Smooth muscle cell (in vitro differentiated cells): ENCODE data around the gene KAZALD1. TPM values are rescaled to one million over a fixed set of nuclear protein-coding genes. Genes with fewer than 3 reads are reported as not detected.
A peak's percentile ranks its signal among the peaks of the same experiment; 100 is the strongest.
"Not testable (repeated sequence)": the region's sequence is repeated elsewhere in the genome, so short reads cannot be mapped to it uniquely, and the experiment has no call there.

Source experiments
- DNase-seq: peaks from one replicate; lab custom pipeline; 2025; ENCODE audit not compliant: unreplicated experiment; lab: John Stamatoyannopoulos, UW
- H2AFZ ChIP-seq: fragments of 200-600 bp; sonication (generic); 2 replicates; pipeline ENCODE4 v1.6.0; 2016; ENCODE audit warnings: antibody characterized with exemption, low read depth, mild to moderate bottlenecking
- H3F3A ChIP-seq: fragments of 200-600 bp; sonication (generic); 2 replicates; pipeline ENCODE4 v1.6.0; 2017; ENCODE audit warnings: antibody characterized with exemption, low read depth
- H3K27ac ChIP-seq: fragments of 200-600 bp; sonication (generic); 2 replicates; pipeline ENCODE4 v1.5.1; 2016; ENCODE audit warnings: low read depth, mild to moderate bottlenecking
- H3K27me3 ChIP-seq: fragments of 200-600 bp; sonication (generic); 2 replicates; pipeline ENCODE4 v1.6.1; 2016; ENCODE audit warnings: low read depth, mild to moderate bottlenecking
- H3K36me3 ChIP-seq: fragments of 200-600 bp; sonication (generic); 2 replicates; pipeline ENCODE4 v1.5.1; 2016; ENCODE audit warnings: low read depth
- H3K4me1 ChIP-seq: fragments of 200-600 bp; sonication (generic); 2 replicates; pipeline ENCODE4 v1.5.1; 2016; ENCODE audit warnings: low read depth
- H3K4me2 ChIP-seq: fragments of 200-600 bp; sonication (generic); 2 replicates; pipeline ENCODE4 v1.6.0; 2016; ENCODE audit warnings: mild to moderate bottlenecking
- H3K4me3 ChIP-seq: fragments of 200-600 bp; sonication (generic); 2 replicates; pipeline ENCODE4 v1.5.1; 2016; ENCODE audit warnings: mild to moderate bottlenecking
- H3K79me2 ChIP-seq: fragments of 200-600 bp; sonication (generic); 2 replicates; pipeline ENCODE4 v1.6.0; 2016; ENCODE audit warnings: low read depth, mild to moderate bottlenecking
- H3K9ac ChIP-seq: fragments of 200-600 bp; sonication (generic); 2 replicates; pipeline ENCODE4 v1.6.0; 2016; ENCODE audit warnings: low read depth
- H3K9me3 ChIP-seq: fragments of 200-600 bp; sonication (generic); replicated peaks from 2 replicates; pipeline ENCODE4 v1.5.1; 2016; ENCODE audit warnings: low read depth
- H4K20me1 ChIP-seq: fragments of 200-600 bp; sonication (generic); 2 replicates; pipeline ENCODE4 v1.6.0; 2016; ENCODE audit warnings: low read depth
- CTCF ChIP-seq: fragments of 200-600 bp; sonication (generic); IDR thresholded peaks from 2 replicates; pipeline ENCODE4 v1.5.1; 2017; ENCODE audit warnings: borderline replicate concordance, mild to moderate bottlenecking, antibody characterized with exemption; ENCODE audit not compliant: insufficient read depth, poor library complexity, severe bottlenecking
- WGBS: methylation state at CpG from one replicate; pipeline ENCODE4 v1.1.7; 2016; ENCODE audit warnings: low lambda C conversion rate; 5-methylcytosine and 5-hydroxymethylcytosine counted together
- polyA plus RNA-seq: library from polyadenylated mRNA; unstranded; fragments of >200 nt; fragmentation: Nextera tagmentation; extraction: Ambion mirVana; gene quantifications from 2 replicates; pipeline ENCODE4 v1.2.1, GENCODE V29; 2016
- total RNA-seq: library from RNA; depleted of rRNA; stranded (reverse); fragments of >200 nt; gene quantifications from 2 replicates; pipeline ENCODE4 v1.2.3, GENCODE V29; 2014

Gene KAZALD1
- total and polyA plus RNA-seq, 2 experiments from 2014 or later = 13.1 to 20.4 TPM

GRCh38 chr10:101031796-101032636, 29.8 kb upstream of the KAZALD1 start:
- peak overlapping the region; percentile 86 for H3K4me2 ChIP-seq
- H3K9ac ChIP-seq = peak overlapping the region; percentile 97
- peak; percentile 68 for DNase-seq
- H3K79me2 ChIP-seq = peaks cover 20% of the 10 kb centered on the region
- H4K20me1 ChIP-seq = peaks cover 43% of the 10 kb centered on the region
- H3K36me3 ChIP-seq = peaks cover 4% of the 10 kb centered on the region
- peak overlapping the region; percentile 77 for H2AFZ ChIP-seq
- no peak for TF ChIP-seq CTCF
- H3K4me1 ChIP-seq = peaks cover 15% of the 10 kb centered on the region
- H3F3A ChIP-seq = peaks cover 2% of the 10 kb centered on the region
- no peaks in the 10 kb centered on the region for H3K27me3 ChIP-seq
- peak overlapping the region; percentile 99 for H3K27ac ChIP-seq
- under 1% methylated on average over 45 of the region's 47 CpGs for WGBS
- H3K4me3 ChIP-seq = peak overlapping the region; percentile 61
- H3K9me3 ChIP-seq = no peaks in the 10 kb centered on the region

DNA sequence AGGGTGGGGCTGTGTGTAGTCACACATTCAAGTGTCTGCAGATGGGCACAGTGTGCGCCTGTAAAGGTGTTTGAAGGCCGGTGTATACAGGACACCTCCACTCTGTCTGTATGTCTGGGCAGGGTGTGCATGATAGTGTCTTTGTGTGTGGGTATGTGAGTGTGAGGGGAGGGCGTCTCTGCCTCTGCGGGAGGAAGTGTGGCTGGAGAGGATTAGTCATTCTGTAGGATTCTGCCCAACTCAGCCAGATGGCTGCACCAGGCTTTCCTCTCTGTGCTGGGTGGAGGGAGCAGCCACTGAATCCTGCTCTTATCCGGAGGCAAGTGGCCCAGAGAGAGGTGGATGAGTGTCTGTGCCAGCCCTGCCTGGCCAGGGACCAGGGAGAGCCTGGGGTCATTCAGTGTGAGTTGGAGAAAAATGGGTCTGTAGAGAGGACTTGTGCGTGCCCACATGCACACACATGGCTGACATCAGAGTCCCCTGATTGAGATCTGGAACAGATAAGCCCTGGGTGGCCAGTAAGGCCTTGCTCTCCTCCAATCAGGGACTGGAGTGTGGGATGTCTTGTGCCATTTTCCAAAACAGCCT, 29.1 kb upstream of the KAZALD1 start:
- Histone ChIP-seq H3K79me2 (peaks cover 20% of the 10 kb centered on the region), H3K27me3 (no peaks in the 10 kb centered on the region), H2AFZ (no peak overlapping the region), H3K4me3 (peak overlapping the region; percentile 61), H4K20me1 (peaks cover 43% of the 10 kb centered on the region), H3K9me3 (no peaks in the 10 kb centered on the region), H3K9ac (peak overlapping the region; percentile 97), H3K27ac (peak overlapping the region; percentile 99), H3K36me3 (peaks cover 7% of the 10 kb centered on the region), H3K4me2 (peak overlapping the region; percentile 86), H3F3A (no peaks in the 10 kb centered on the region), H3K4me1 (peaks cover 15% of the 10 kb centered on the region)
- DNase-seq = peak; percentile 68
- no peak for TF ChIP-seq CTCF
- 11% methylated on average over 6 of the region's 6 CpGs for WGBS

DNA sequence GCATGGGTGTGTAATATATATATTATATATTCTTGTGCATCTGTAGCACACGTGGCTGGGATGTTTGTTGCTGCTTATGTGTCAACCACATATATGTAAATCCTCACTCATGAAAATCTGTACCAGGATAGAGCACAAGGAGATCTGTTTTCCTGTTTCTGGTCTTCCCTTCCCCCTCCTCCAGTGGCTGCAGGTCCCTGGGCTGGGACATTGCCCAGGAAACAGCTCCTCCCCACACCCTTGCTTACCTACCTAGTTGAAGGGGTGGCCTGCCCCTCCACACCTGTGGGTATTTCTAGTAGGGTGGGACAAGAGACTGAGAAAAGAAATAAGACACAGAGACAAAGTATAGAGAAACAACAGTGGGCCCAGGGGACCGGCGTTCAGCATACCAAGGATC, 28.5 kb upstream of the KAZALD1 start:
- Histone ChIP-seq H3F3A (no peaks in the 10 kb centered on the region), H2AFZ (no peak overlapping the region), H3K4me1 (peaks cover 15% of the 10 kb centered on the region), H3K27ac (peak overlapping the region; percentile 99), H3K9me3 (no peaks in the 10 kb centered on the region), H4K20me1 (peaks cover 43% of the 10 kb centered on the region), H3K9ac (peak overlapping the region; percentile 97), H3K27me3 (no peaks in the 10 kb centered on the region), H3K4me2 (peak overlapping the region; percentile 86), H3K79me2 (peaks cover 20% of the 10 kb centered on the region), H3K4me3 (peak overlapping the region; percentile 61), H3K36me3 (peaks cover 10% of the 10 kb centered on the region)
- WGBS = 80% methylated on average over 3 of the region's 3 CpGs
- TF ChIP-seq CTCF = no peak
- DNase-seq = no peak

DNA sequence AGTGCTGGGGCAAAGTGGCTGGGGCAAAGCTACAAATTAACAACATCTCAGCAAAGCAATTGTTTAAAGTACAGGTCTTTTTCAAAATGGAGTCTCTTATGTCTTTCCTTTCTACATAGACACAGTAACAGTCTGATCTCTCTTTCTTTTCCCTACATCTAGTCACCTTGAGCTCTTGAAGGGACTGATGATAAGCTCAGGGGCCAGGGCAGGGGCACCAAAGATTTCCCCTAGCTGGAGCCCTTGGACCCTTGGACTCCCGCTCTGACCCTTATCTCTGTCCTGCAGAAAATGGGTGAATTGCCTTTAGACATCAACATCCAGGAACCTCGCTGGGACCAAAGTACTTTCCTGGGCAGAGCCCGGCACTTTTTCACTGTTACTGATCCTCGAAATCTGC, 27.4 kb upstream of the KAZALD1 start:
- not testable (repeated sequence) for H2AFZ ChIP-seq, H3K9ac ChIP-seq, H3F3A ChIP-seq, H3K27me3 ChIP-seq, H3K4me2 ChIP-seq, H3K27ac ChIP-seq, H3K9me3 ChIP-seq, H3K36me3 ChIP-seq, H3K4me3 ChIP-seq, DNase-seq
- WGBS = 92% methylated on average over 4 of the region's 4 CpGs
- peaks cover 20% of the 10 kb centered on the region for H3K79me2 ChIP-seq
- H3K4me1 ChIP-seq = peaks cover 15% of the 10 kb centered on the region
- H4K20me1 ChIP-seq = peaks cover 43% of the 10 kb centered on the region
